Fibroblast of lung (primary cell): Measurements from ENCODE around the gene DNAH10.

Experiments used
- CTCF ChIP-seq, 2 donors: IDR thresholded peaks in 1 of 2; conservative IDR thresholded peaks in 1 of 2; 1 replicate in 1 of 2; 2 replicates in 1 of 2; pipeline ENCODE4 v1.5.1; 2011 to 2012; ENCODE audit warnings: low read length in 2 of 2, control low read depth in 1 of 2, inconsistent platforms in 1 of 2, low read depth in 1 of 2, mild to moderate bottlenecking in 1 of 2
- EZH2 ChIP-seq: IDR thresholded peaks from 2 replicates; pipeline ENCODE4 v1.5.1; 2012; ENCODE audit warnings: low read length, control low read depth, mild to moderate bottlenecking; ENCODE audit errors: missing control alignments

GRCh38 chr12:123726244-123726643, 35.9 kb upstream of the DNAH10 start:
- TF ChIP-seq CTCF (conservative IDR thresholded peaks at IDR 0.05 in 1 of 2, IDR thresholded peaks at IDR 0.05 in 1 of 2; ENCODE audit: low read depth in 1 of 2, low read length in 2 of 2) (no peak), EZH2 (no peak)
